GM18526 (cell line): ENCODE results near the gene PSENEN.

Experiments used
- POLR2A ChIP-seq: IDR thresholded peaks from 3 replicates; pipeline ENCODE4 v1.6.1; 2011; ENCODE audit not compliant: insufficient read length; ENCODE audit errors: extremely low read depth

PSENEN gene

GRCh38 chr19:35727053-35727955 lies 18.1 kb upstream of the PSENEN start:
- no peak for TF ChIP-seq POLR2A

GRCh38 chr19:35727956-35728706 lies 17.3 kb upstream of the PSENEN start:
- no peak for TF ChIP-seq POLR2A

- no peak for TF ChIP-seq POLR2A
Measured at GRCh38 chr19:35729021-35729420, 16.4 kb upstream of the PSENEN start.

GRCh38 chr19:35729763-35730162 lies 15.7 kb upstream of the PSENEN start:
- no peak for TF ChIP-seq POLR2A

GRCh38 chr19:35730326-35730725 lies 15.1 kb upstream of the PSENEN start:
- TF ChIP-seq POLR2A, result no peak

GRCh38 chr19:35731353-35731752 lies 14.1 kb upstream of the PSENEN start:
- TF ChIP-seq POLR2A, result no peak

- TF ChIP-seq POLR2A, result no peak
Measured at GRCh38 chr19:35731779-35732405, 13.6 kb upstream of the PSENEN start.

- no peak for TF ChIP-seq POLR2A
Measured at GRCh38 chr19:35732540-35733179, 12.8 kb upstream of the PSENEN start.

GRCh38 chr19:35733180-35734125 lies 12.0 kb upstream of the PSENEN start:
- TF ChIP-seq POLR2A, result no peak

- no peak for TF ChIP-seq POLR2A
Measured at GRCh38 chr19:35734273-35734672, 11.2 kb upstream of the PSENEN start.

GRCh38 chr19:35734889-35735288 lies 10.6 kb upstream of the PSENEN start:
- TF ChIP-seq POLR2A, result no peak

- TF ChIP-seq POLR2A, result no peak
Measured at GRCh38 chr19:35736913-35737886, 8.3 kb upstream of the PSENEN start.
